GM12892 (cell line): ENCODE measurements around the gene PDILT.

Experiments used
- DNase-seq: peaks from one replicate; pipeline ENCODE4 v3.0.0; 2011; ENCODE audit not compliant: insufficient read length
- FAIRE-seq: peaks from 2 replicates; lab custom pipeline; 2011; peaks lifted over from hg19 to GRCh38; lab: Jason Lieb, UNC
- POLR2A ChIP-seq: IDR thresholded peaks from 2 replicates; pipeline ENCODE4 v1.6.1; 2011; ENCODE audit warnings: low read depth, low read length, control low read depth
- POLR2AphosphoS5 ChIP-seq: IDR thresholded peaks from 2 replicates; pipeline ENCODE4 v1.6.1; 2011; ENCODE audit warnings: low read depth, low read length, control low read depth
- TAF1 ChIP-seq: IDR thresholded peaks from 2 replicates; pipeline ENCODE4 v1.6.1; 2011; ENCODE audit warnings: low read depth, mild to moderate bottlenecking, control low read depth, low read length, borderline replicate concordance

PDILT gene

GRCh38 chr16:20348365-20349185 is 56.0 kb downstream of the PDILT start:
- DNase-seq, result peak; percentile 10
- FAIRE-seq, result no peak
- TF ChIP-seq POLR2AphosphoS5 (no peak), POLR2A (no peak), TAF1 (no peak)

DNA sequence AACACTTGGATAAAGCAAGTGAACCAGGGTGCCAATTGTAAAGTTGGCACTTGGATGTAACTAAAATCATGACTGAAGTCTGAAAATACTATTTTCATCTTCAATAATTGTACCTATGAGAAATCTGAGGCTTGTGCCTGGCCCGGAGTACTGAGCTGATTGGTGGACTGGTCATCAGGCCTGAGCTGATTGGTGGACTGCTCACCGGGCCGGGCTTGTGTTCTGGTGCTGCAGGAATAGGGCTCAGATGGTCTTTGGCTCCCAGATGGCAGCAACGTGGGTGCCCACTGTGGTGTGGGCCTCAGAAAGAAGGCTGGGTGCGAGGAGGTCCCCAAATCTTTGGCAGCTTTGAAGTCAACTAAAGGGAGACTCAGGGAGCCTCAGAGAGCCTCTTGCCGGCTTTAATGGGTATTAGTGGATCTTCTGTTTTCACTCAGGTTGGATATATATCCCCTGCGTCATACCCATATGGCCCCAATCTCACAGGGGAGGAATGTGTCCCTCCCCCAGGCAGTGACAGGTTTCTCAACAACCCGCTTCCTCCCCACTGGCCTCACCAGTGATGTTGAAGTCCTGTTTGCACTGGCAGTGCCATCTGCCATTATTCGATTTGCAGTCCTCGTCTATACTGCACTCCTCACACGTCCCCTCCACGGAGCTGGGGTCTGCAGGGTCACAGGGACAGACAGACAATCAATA is 56.7 kb downstream of the PDILT start:
- DNase-seq (no peak), FAIRE-seq (no peak)
- TF ChIP-seq POLR2AphosphoS5, result no peak
- no peak for TF ChIP-seq POLR2A
- no peak for TF ChIP-seq TAF1

DNA sequence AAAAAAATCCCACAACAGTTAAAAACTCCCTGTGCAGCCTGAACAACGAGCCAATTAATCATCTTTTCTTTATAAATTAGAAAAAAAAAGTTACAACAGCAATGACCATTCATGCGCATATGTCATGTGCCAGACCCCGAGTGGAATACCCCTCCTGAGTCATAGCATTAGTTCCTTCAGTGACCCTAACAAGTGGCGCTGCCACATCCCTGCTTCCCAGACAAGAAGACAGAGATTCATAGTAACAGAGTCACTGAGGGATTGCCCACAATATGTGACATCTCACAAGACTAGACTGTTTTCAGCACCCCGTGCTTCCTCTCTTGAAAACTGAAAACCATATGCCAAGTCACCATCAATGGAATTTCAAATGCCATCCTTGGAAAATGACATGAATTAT is 59.9 kb downstream of the PDILT start:
- FAIRE-seq (no peak), DNase-seq (no peak)
- TF ChIP-seq TAF1 (no peak), POLR2AphosphoS5 (no peak), POLR2A (no peak)

DNA sequence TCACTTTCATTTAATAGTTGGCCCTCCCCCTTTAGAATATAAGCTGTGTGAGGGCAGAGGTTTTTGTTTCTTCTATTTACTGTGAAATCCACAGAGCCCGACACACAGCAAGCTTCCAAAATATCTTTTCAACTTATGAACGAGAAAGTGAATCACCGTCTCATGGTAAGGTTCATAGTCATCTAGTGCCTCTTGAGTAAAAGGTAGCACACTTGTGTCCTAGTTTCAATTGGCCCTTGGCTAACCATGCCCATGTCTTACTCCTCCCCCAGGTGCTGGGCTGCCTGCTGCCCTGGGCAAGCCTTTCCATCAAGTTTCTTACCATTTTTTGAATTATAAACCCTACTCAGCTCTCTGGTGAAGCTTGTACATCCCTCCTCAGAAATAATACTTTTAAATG is 64.8 kb downstream of the PDILT start:
- TF ChIP-seq POLR2AphosphoS5, result no peak
- TF ChIP-seq POLR2A, result no peak
- TF ChIP-seq TAF1, result no peak
- no peak for DNase-seq
- no peak for FAIRE-seq

- DNase-seq, result no peak
- no peak for TF ChIP-seq POLR2A
- TF ChIP-seq POLR2AphosphoS5, result no peak
- TF ChIP-seq TAF1, result no peak
- FAIRE-seq, result no peak
Measured at GRCh38 chr16:20336955-20337354, 67.6 kb downstream of the PDILT start.

DNA sequence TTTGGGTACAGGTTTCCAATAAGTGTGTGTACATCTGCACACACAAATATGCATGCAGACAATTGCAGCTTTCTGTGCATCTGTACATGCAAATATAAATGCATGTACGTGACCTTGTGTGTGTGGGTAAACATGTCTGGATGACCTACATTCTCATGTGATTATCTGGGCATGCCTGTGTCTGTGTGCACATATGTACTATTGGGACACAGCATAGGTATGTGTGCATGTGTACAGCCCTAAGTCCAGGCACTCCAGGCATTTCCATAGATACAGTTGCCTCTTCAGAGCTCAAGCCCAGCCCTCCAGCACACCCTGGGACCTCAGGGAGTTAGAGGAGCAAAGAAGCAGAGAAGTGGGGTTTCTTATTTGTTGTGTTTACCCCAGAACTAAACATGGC is 70.1 kb downstream of the PDILT start:
- TF ChIP-seq POLR2A (no peak), TAF1 (no peak), POLR2AphosphoS5 (no peak)
- DNase-seq (no peak), FAIRE-seq (no peak)

DNA sequence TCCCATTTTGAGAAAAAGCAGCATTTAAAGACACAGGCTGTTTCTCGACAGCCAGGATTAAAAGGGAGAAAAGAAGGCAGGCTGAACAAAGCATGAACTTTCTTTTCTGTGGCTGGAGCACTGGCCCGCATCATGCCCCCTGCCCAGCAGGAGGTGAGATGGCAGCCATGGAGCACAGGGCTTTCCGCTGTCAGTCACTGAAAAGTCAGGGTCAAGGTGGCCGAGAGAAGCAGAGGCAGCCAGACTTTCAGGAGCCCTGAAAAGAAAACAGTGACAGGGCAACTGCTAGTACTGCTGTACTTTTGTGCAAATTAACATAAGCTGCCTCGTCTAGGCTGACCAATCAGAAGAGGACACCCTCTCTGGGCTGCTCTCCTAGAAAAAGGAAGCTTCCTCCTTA is 71.4 kb downstream of the PDILT start:
- TF ChIP-seq POLR2AphosphoS5, result no peak
- TF ChIP-seq TAF1, result no peak
- no peak for TF ChIP-seq POLR2A
- DNase-seq (no peak), FAIRE-seq (no peak)

DNA sequence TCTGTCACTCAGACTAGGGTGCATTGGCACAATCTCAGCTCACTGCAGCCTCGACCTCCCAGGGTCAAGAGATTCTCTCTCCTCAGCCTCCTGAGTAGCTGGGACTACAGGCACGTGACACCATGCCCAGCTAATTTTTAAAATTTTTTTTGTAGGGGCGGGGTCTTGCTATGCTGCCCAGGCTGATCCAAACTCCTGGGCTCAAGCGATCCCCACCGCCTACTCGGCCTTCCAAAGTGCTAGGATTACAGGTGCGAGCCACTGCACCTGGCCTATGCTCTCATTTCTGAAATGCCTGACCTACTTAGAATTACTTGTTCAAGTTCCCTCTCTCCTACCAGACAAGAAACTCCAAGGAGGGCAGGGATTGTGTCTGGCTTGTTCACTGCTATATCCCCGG is 72.1 kb downstream of the PDILT start:
- FAIRE-seq (no peak), DNase-seq (no peak)
- TF ChIP-seq POLR2A, result no peak
- no peak for TF ChIP-seq POLR2AphosphoS5
- TF ChIP-seq TAF1, result no peak

- TF ChIP-seq TAF1 (no peak), POLR2A (no peak), POLR2AphosphoS5 (no peak)
- DNase-seq, result no peak
Measured at GRCh38 chr16:20331635-20332034, 72.9 kb downstream of the PDILT start.

GRCh38 chr16:20329392-20330138 is 75.0 kb downstream of the PDILT start:
- FAIRE-seq, result no peak
- DNase-seq, result no peak
- no peak for TF ChIP-seq POLR2AphosphoS5
- TF ChIP-seq POLR2A, result no peak
- TF ChIP-seq TAF1, result no peak

More at GRCh38 chr16:20331635-20332034, 72.9 kb downstream of the PDILT start:
- FAIRE-seq, result no peak

DNA sequence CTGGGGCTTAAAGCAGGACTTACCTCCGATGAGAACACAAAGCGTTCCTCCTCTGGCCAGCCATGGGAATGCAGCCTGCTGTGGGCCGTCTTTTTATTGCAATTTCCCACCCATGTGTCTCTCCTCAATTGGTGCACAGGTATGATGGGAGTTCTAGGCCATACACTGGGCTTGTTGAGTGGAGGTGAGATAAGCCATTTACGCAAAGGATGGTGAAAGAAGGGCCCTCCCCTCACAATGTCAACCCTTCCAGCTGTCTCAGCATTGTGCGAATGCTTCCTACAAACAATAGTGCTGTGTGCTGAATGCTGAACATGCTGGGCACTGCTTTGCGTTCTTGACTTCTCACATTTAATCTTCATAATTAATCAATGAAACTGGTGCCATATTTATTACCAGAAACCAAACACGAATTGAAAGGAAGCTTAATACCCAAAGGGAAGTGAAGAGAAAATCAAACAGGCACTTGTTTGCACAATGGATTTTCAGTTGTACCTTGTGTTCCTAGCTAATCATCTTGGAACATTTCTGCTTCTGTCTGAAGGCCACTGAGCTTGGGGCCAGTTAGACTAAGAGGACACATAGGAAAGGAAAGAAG is 77.0 kb downstream of the PDILT start, which contains the start of gene GP2:
Gene GP2, minus strand, starts transcription at position 70 of the 598 bp plus-strand sequence. CDS start 1,082 bp downstream, outside the sequence.
- FAIRE-seq, result no peak
- TF ChIP-seq TAF1, result no peak
- DNase-seq, result no peak

GRCh38 chr16:20326321-20326720 is 78.2 kb downstream of the PDILT start:
- no peak for TF ChIP-seq POLR2AphosphoS5
- no peak for TF ChIP-seq POLR2A
- TF ChIP-seq TAF1, result no peak
- FAIRE-seq (no peak), DNase-seq (no peak)
